Measurements from ENCODE around the gene SRGAP2C. TPM values are rescaled to one million over a fixed set of nuclear protein-coding genes. Genes with fewer than 3 reads are reported as not detected.
"Not testable (repeated sequence)": the region's sequence is repeated elsewhere in the genome, so short reads cannot be mapped to it uniquely, and the experiment has no call there.

The SRGAP2C gene
- total and polyA plus RNA-seq, 2 experiments from 2014 or later = 10.0 to 21.5 TPM

GRCh38 chr1:121389895-121390560 is 205.3 kb downstream of the SRGAP2C start:
- H3K27ac ChIP-seq; H3K4me3 ChIP-seq; H3K4me1 ChIP-seq (ENCODE audit: low read depth); H3K9me3 ChIP-seq (ENCODE audit: low read depth); H3K36me3 ChIP-seq; DNase-seq (ENCODE audit: low read depth in 1 of 2, low spot score in 1 of 2); H3K27me3 ChIP-seq: not testable (repeated sequence)

- H3K27ac ChIP-seq; DNase-seq (ENCODE audit: low read depth in 1 of 2, low spot score in 1 of 2); H3K9me3 ChIP-seq (ENCODE audit: low read depth); H3K27me3 ChIP-seq; H3K36me3 ChIP-seq; H3K4me3 ChIP-seq; H3K4me1 ChIP-seq (ENCODE audit: low read depth): not testable (repeated sequence)
These were observed 207.4 kb downstream of the SRGAP2C start for GRCh38 chr1:121392130-121392529.

- H3K27ac ChIP-seq; H3K27me3 ChIP-seq; H3K9me3 ChIP-seq (ENCODE audit: low read depth); H3K36me3 ChIP-seq; H3K4me1 ChIP-seq (ENCODE audit: low read depth): not testable (repeated sequence)
- peak; percentile 7 to 28 for DNase-seq (ENCODE audit: low read depth in 1 of 2, low spot score in 1 of 2)
- H3K4me3 ChIP-seq = peak overlapping the region; percentile 73
These were observed 211.0 kb downstream of the SRGAP2C start for GRCh38 chr1:121395718-121396201.

- not testable (repeated sequence) for H3K36me3 ChIP-seq; H3K9me3 ChIP-seq (ENCODE audit: low read depth); H3K4me1 ChIP-seq (ENCODE audit: low read depth); H3K27me3 ChIP-seq; H3K27ac ChIP-seq
- peak overlapping the region; percentile 73 for H3K4me3 ChIP-seq
- DNase-seq (ENCODE audit: low read depth in 1 of 2, low spot score in 1 of 2) = peak; percentile 21 to 22
These were observed 211.7 kb downstream of the SRGAP2C start for GRCh38 chr1:121396335-121397081.

- not testable (repeated sequence) for H3K4me1 ChIP-seq (ENCODE audit: low read depth); DNase-seq (ENCODE audit: low read depth in 1 of 2, low spot score in 1 of 2); H3K27ac ChIP-seq; H3K36me3 ChIP-seq; H3K27me3 ChIP-seq; H3K9me3 ChIP-seq (ENCODE audit: low read depth)
- H3K4me3 ChIP-seq = peak overlapping the region; percentile 73
These were observed 212.3 kb downstream of the SRGAP2C start for GRCh38 chr1:121397101-121397500.

- DNase-seq (ENCODE audit: low read depth in 1 of 2, low spot score in 1 of 2); H3K27ac ChIP-seq; H3K27me3 ChIP-seq; H3K4me1 ChIP-seq (ENCODE audit: low read depth); H3K4me3 ChIP-seq; H3K9me3 ChIP-seq (ENCODE audit: low read depth); H3K36me3 ChIP-seq: not testable (repeated sequence)
These were observed 214.4 kb downstream of the SRGAP2C start for GRCh38 chr1:121399193-121399592.

- H3K4me1 ChIP-seq (ENCODE audit: low read depth); H3K27ac ChIP-seq; H3K9me3 ChIP-seq (ENCODE audit: low read depth); DNase-seq (ENCODE audit: low read depth in 1 of 2, low spot score in 1 of 2); H3K4me3 ChIP-seq; H3K27me3 ChIP-seq; H3K36me3 ChIP-seq: not testable (repeated sequence)
These were observed 215.3 kb downstream of the SRGAP2C start for GRCh38 chr1:121400108-121400507.

GRCh38 chr1:121400541-121401310 is 216.0 kb downstream of the SRGAP2C start:
- not testable (repeated sequence) for DNase-seq (ENCODE audit: low read depth in 1 of 2, low spot score in 1 of 2); H3K4me1 ChIP-seq (ENCODE audit: low read depth); H3K36me3 ChIP-seq; H3K9me3 ChIP-seq (ENCODE audit: low read depth); H3K27ac ChIP-seq; H3K27me3 ChIP-seq; H3K4me3 ChIP-seq

GRCh38 chr1:121401375-121401955 is 216.7 kb downstream of the SRGAP2C start:
- not testable (repeated sequence) for H3K27ac ChIP-seq; DNase-seq (ENCODE audit: low read depth in 1 of 2, low spot score in 1 of 2); H3K9me3 ChIP-seq (ENCODE audit: low read depth); H3K27me3 ChIP-seq; H3K4me1 ChIP-seq (ENCODE audit: low read depth); H3K36me3 ChIP-seq
- peak overlapping the region; percentile 28 for H3K4me3 ChIP-seq

GRCh38 chr1:121403254-121403653 is 218.5 kb downstream of the SRGAP2C start:
- not testable (repeated sequence) for H3K27ac ChIP-seq; DNase-seq (ENCODE audit: low read depth in 1 of 2, low spot score in 1 of 2); H3K9me3 ChIP-seq (ENCODE audit: low read depth)

More at GRCh38 chr1:121403254-121403653, 218.5 kb downstream of the SRGAP2C start:
- H3K4me1 ChIP-seq (ENCODE audit: low read depth); H3K36me3 ChIP-seq; H3K4me3 ChIP-seq; H3K27me3 ChIP-seq: not testable (repeated sequence)

Measured in cardiac muscle cell (in vitro differentiated cells and primary cell).